ENCODE data around the gene MARCHF9. TPM values are rescaled to one million over a fixed set of nuclear protein-coding genes. Genes with fewer than 3 reads are reported as not detected.
A peak's percentile ranks its signal among the peaks of the same experiment; 100 is the strongest.

The MARCHF9 gene
- total RNA-seq, 1 donor from 2014 or later = 34.3 TPM

- Mint-ChIP-seq H3K9me3 (ENCODE audit: low read depth) (no peaks in the 10 kb centered on the region), H3K4me3 (ENCODE audit: low read depth) (peak overlapping the region; percentile 81), H3K4me1 (ENCODE audit: low read depth) (peaks cover 30% of the 10 kb centered on the region), H3K27me3 (no peaks in the 10 kb centered on the region), H3K27ac (peak overlapping the region; percentile 90), H3K36me3 (ENCODE audit: insufficient read depth) (peaks cover 15% of the 10 kb centered on the region)
- DNase-seq (ENCODE audit: low spot score, unreplicated experiment) = no peak
- TF ChIP-seq CTCF (IDR thresholded peaks at IDR 0.05; ENCODE audit: unreplicated experiment) = peak; percentile 78
These were observed 1.8 kb downstream of the MARCHF9 start for GRCh38 chr12:57756406-57757341.

DNA sequence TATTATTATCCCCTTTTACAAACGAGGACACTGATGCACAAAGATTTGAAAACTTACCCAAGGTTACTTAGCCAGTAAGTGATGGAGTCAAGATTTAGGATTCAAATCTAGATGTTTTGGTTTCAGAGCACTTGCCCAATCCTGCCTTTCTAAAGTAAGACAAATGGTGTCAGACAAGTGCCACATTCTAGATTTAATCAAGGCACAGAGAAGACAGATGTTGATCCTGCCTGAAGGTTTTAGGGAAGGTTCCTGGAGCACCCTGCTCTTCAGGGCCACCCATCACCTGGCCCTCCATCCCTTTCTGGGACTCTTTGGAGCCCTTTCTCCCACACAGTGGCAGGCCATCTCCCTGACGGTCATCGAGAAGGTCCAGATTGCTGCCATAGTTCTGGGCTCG, 2.9 kb downstream of the MARCHF9 start:
- Mint-ChIP-seq H3K9me3 (ENCODE audit: low read depth) (no peaks in the 10 kb centered on the region), H3K4me1 (ENCODE audit: low read depth) (peaks cover 25% of the 10 kb centered on the region), H3K27ac (no peak overlapping the region), H3K27me3 (peaks cover 6% of the 10 kb centered on the region), H3K4me3 (ENCODE audit: low read depth) (no peak overlapping the region), H3K36me3 (ENCODE audit: insufficient read depth) (peaks cover 15% of the 10 kb centered on the region)
- no peak for TF ChIP-seq CTCF (IDR thresholded peaks at IDR 0.05; ENCODE audit: unreplicated experiment)
- no peak for DNase-seq (ENCODE audit: low spot score, unreplicated experiment)

GRCh38 chr12:57758552-57759359, 3.9 kb downstream of the MARCHF9 start:
- Mint-ChIP-seq H3K4me3 (ENCODE audit: low read depth) (no peak overlapping the region), H3K36me3 (ENCODE audit: insufficient read depth) (peaks cover 17% of the 10 kb centered on the region), H3K27me3 (peaks cover 16% of the 10 kb centered on the region), H3K27ac (no peak overlapping the region), H3K4me1 (ENCODE audit: low read depth) (peaks cover 16% of the 10 kb centered on the region), H3K9me3 (ENCODE audit: low read depth) (no peaks in the 10 kb centered on the region)
- DNase-seq (ENCODE audit: low spot score, unreplicated experiment) = no peak
- no peak for TF ChIP-seq CTCF (IDR thresholded peaks at IDR 0.05; ENCODE audit: unreplicated experiment)

- Mint-ChIP-seq H3K36me3 (ENCODE audit: insufficient read depth) (peaks cover 17% of the 10 kb centered on the region), H3K4me1 (ENCODE audit: low read depth) (peaks cover 12% of the 10 kb centered on the region), H3K27me3 (peaks cover 23% of the 10 kb centered on the region), H3K4me3 (ENCODE audit: low read depth) (no peak overlapping the region), H3K9me3 (ENCODE audit: low read depth) (no peaks in the 10 kb centered on the region), H3K27ac (no peak overlapping the region)
- peak; percentile 60 for TF ChIP-seq CTCF (IDR thresholded peaks at IDR 0.05; ENCODE audit: unreplicated experiment)
- no peak for DNase-seq (ENCODE audit: low spot score, unreplicated experiment)
These were observed 4.6 kb downstream of the MARCHF9 start for GRCh38 chr12:57759360-57759980.
